Right lung (tissue), 5 donors: Measurements from ENCODE around the gene TBC1D16. TPM values are rescaled to one million over a fixed set of nuclear protein-coding genes. Genes with fewer than 3 reads are reported as not detected.
A peak's percentile ranks its signal among the peaks of the same experiment; 100 is the strongest.

Experiments used
- DNase-seq, 2 donors: peaks; one replicate each; pipeline ENCODE4 v3.0.0-alpha.2; 2013
- polyA plus RNA-seq, 5 donors: library from polyadenylated mRNA; unstranded; fragments of 120-200 nt; gene quantifications; one replicate each; pipeline versions ENCODE4 v1.2.1 to v1.2.3, GENCODE V29; 2013; ENCODE audit warnings: inconsistent platforms in 1 of 5, low replicate concordance in 1 of 5; ENCODE audit not compliant: insufficient read length in 5 of 5, insufficient read depth in 1 of 5

The TBC1D16 gene
- polyA plus RNA-seq, 5 donors = 19.0 to 36.4 (median 25.2) TPM

DNA sequence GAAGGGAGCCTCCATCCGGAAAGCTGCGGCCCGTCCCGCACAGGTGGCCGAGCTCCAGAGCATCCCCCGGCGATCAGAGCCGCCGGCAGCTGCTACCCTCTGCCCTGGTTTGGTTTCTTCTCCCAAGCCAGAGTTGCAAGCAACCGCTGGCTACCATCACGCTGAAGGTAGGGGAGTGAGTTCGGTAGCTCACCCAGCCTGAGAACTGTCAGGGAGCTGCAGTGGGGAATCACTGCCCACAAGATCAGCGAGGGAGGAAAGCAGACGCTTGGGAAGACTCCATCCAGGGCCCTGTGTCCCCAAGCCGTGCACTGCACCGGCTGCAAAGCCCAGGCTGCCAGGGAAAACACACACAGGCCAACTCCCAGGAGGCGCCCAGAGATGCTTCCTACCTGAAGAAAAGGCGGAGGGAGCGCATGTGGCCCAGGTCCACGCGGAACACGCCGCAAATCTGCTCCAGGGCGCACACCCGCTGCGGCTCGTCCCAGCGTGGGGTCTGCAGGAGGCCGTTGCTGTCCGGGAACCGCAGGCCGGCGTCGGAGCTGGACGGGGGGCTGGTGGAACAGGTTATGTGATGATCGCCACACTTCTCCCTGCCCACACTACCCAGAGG lies 83.3 kb downstream of the TBC1D16 start:
- DNase-seq = no peak

DNA sequence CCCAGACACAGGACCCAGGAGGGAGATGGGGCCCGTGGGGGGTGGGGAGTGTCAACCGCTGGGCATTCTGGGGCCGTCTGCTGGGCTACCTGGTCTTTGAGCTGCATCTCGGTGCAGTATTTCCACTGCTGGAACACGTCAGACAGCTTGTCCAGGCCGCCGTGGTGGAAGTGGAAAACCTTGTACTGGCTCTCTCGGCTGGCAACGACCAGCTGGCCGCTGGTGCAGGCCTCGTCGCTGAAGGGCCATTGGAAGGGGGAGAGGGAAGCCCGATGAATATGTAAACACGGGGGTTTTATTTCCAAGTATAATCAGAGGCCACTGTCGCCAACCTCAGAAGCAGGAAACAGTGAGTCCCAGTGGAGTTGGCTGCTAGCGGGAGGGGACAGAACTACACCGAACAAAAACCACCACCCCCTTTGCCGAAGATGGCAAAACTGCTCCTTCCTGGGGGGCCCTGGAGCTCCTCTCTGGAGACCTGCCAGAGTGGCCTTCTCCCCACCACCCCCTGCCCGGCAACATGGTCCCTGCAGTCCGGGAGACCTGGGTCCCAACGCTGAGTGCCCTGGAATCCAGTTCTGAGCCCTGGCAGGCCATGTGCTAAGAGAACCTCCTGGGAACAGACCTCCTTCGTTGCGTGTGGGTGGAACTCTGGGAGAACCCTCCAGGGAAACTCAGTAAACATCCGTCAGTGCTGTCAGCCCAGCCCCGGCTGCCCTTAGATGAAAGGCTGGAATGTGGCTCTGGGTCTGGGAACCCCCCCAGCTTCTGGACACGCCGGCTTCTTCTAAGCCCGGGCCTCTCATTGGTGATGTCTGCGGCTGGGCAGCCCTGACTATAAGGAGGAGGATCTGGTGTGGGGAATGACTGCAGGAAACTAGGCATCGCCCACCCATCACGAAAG lies 84.1 kb downstream of the TBC1D16 start:
- DNase-seq = peak; percentile 72 to 73

DNA sequence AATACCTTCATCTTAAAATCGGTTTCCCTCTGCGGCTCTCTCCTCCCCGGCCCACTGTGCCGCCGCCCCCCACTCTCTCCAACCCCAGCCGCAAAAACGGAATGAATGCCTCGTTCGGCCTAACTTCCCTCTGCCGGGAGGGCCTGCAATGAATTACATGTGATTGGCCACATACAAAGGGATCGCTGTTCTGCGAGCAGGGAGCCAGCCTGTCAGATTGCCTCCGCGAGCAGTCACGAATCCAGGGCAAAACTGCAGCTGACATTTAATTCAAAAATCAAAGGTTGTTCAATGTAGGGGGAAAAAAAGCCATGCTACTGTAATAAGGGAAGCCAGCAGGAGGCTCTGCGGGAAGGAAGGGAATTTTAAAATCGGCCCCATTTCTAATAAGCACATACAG lies 84.9 kb downstream of the TBC1D16 start:
- no peak for DNase-seq

DNA sequence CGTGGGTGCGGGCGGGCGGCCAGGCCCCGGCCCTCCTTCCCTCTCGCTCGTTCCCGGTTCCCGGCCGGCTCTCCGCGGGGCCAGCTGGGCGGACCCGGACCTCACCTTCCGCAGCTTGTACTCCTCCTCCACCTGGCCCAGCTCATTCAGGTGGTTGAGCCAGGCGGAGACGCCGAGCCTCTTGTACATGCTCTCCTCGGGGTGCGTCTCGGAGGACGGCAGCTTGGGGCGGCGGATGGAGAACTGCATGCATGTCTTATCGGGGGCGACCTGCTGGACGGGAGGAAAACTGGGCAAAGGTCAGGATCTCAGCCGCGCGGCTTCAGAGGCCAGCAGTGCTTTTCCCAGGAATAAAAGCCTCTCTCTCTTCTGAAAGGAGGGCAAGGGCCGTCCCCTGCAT lies 85.4 kb downstream of the TBC1D16 start:
- no peak for DNase-seq

DNA sequence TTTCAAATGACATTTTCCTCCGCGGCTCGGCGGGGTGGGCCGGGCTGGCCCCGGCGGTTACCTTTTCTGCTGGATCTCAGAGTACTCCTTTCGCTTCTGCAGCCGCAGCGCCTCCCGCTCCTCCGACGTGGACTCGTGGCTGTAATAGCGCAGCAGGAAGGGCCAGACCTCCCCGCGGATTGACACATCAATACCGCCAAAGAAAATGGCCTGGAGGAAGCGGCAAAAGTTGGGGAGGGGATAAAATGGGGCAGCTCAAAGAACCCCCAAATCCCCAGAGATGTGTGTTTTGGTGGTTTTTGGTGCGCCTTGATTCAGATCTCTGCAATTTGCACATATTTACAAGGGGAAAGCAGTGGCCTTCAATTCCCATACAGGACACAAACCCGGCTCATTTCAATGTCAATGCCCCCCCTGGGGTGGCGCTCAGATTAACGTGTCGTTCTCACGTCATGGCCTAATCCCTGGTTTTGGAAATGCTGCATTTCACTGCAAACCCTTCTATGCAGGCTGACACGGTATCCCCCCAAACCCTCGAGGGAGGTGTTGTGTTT lies 85.9 kb downstream of the TBC1D16 start:
- DNase-seq = no peak

DNA sequence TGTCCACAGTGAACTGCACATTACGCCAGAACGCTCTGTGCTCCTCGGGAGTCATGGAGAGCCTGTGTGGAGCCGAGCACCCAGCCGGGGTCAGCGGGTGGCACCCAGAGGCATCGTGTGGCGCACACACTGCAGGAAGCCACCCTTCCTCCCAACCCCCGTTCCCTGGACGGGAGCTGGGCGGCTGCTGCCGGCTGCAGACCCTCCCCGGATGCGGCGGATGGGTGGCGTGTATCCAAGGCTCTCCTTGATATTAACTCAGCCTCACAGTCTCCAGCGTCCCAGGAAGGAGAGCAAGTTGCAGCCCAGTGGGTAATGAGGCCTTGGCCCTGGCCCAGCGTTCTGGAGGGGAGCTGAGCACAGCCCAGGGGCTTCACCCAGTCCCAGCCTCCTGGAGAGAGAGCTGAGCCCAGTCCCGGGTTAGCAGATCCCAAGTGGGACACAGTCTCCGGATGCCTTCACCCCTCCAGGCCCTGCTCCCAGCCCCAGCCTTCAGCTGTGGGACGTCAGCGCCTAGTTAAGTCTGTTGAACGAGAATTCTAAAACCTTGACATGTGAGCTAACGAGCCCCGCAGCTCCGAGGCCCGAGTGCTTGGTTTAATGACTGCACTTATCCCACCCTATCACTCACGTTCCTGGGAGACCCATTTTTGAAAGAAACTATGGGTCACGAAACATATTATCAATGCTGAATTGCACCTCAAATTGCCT lies 86.6 kb downstream of the TBC1D16 start:
- no peak for DNase-seq

DNA sequence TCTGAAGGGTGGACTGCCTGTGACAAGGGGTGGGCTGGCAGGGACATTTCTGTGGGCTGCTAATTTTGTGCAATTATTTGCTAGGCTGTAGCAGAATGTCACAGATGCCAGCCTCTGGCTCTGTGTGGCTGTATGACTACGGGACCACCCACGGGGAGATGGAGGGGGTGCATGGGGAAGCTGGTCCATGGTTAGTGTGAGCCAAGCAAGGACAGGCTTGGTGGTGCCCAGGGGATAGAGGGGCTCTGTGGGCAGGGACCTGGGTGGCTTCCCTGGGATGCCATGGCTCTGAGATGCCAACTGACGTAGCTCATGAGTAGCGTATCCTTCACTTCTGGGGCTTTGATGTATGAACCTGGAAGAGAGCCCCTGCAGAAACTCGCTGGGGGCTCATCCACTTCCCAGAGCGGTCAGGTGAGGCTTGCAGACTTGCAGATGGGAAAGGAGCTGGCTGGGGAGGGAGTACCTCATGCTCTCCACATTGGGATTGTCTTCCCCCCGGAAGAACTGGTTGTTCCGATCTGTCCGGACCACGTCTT lies 87.2 kb downstream of the TBC1D16 start:
- no peak for DNase-seq

DNA sequence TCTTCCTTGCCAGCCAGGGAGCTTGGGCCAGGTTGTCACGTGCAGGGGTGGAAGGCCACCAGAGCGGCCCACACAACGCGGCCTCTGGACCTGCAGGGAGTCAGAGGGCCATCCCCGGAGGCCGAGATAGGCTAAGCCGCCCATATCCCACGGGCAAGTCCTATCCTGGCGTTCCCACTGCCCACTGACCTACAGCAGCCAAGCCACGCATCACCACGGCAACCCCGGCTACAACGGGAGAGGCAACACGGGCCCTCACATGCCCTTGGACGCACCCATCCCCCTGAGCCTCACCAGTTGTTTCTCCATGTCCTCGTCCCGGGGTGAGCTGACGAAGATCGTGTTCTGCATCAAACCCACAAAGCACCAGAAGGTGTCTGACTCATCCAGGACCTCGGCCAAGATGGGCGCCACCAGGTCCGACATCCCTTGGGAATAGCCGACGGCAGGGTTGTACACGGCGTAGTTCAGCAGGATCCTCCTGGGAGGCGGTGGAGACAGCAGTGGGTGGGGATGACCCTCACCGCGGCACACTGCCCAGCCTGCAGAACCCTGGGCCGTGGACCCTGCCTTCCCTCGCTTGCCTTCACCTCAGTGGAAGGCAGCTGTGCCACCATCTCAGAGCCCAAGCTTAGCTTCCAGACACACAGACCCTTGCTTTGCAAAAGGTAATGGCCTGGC lies 88.2 kb downstream of the TBC1D16 start:
- DNase-seq = no peak

DNA sequence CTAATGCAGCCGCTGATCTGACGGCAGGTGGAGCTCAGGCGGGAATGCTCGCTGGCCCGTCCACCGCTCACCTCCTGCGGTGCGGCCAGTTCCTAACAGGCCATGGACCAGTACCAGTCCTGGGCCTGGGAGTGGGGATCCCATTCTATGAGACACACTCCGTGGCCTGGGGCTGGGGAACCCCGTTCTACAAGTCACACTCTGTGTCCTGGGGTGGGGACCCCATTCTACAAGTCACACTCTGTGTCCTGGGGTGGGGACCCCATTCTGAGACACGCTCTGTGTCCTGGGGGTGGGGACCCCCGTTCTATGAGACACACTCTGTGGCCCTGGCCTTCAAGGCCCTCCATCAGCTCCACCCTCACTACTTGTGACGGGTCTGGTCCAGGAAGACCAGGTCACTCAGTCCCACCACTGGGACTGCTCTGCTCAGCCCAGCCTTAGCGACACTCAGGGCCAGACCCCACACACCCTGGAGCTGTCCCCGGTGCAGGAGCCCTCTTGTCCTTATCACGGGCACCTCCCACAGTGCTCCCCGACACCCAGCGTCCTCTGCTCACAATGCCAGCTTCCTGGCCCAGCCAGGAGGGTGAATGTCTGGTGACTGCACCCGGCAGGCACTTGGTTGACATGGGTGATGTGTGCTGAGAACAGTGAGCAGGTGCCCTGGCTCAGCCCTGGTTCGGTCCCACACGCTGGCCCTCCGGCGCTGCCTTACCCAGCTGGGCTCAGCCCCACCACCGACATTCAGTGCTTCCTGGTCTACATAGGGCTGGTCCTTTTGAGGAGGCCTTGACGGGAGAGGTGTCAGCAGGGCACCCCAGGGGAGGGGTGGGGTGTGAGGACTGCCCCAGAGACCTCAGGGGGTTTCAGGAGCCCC lies 89.1 kb downstream of the TBC1D16 start:
- DNase-seq = no peak

DNA sequence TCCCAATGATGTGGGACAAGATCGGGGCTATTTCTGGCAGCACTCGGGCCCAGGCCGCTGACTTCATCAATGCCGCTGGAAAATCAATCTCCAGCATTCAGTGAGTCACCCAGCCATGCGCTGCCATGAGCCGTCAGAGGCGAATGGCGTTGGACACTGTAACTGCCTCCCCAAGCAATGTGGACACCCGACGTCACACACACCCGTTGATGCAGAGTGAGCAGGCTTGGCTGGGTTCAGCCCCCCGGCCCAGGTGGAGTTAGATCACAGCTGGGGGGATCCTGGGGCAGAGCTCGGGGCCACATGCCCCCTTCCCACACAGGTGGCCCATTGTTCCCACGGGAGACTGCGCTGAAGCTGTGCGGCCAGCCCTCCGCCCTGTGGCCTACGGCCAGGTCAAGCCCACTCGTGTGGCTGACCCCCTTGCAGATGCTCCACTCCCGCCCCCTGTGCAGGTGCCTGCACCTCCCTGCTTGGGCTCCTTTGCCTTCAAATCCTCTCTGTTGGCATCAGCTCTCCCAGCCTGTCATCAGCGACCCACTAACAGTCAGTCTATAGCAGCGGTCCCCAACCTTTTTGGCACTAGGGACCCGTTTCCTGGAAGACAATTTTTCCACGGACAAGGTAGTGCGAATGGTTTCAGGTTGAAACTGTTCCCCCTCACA lies 89.9 kb downstream of the TBC1D16 start:
- DNase-seq = no peak

DNA sequence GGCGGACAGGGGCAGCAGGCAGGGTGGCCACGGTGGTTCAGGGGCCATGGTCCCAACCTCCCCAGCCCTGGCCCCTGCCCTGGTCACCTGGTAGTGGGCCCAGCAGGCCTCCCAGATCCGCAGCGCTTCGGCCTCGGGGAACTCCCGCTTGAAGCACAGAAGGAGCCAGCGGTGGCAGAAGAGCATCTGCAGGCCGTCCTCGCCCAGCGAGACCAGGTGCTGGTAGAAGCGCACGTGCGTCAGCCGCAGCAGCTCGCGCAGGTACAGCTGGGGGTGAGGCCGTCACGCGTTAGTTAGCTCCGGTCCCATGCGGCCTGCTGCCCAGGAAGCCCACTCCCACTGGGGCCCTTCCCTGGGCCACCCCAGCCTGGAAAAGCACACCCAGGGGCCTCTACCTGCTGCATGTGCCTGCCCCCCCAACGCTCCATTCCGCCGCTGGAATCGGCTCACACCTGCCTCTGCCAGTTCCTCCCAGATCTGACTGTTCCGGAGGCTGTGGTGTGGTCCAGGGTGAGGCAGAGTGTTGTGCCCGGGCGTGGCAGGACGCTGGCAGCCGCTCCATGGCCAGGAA lies 90.8 kb downstream of the TBC1D16 start:
- DNase-seq = no peak

DNA sequence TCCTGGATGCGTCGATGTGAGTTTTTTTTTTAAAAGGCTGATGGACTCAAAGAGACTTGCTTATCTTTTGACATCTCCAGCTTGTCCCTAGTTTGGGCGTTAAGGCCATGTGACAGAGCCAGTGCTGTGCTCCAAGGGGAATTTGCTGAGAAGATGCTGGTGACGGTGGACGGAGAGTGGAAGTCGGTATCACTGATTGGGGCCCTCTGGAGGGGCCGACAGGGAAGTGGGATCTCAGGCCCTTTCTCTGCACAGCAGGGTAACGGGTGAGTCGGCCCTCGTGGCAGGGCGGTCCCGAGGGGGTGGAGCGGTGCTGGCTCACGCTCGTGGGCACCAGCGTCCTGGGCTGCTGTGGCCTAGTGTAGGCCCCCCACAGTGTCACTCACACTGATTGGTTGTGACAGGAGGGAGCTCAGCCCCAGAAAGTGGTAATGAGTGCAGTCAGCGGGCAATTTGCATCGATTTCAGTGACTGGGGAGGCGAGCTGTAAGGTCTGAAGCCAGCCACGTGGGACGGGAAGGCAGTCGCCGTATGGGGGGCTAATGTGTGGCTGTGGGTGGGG lies 91.3 kb downstream of the TBC1D16 start:
- no peak for DNase-seq

DNA sequence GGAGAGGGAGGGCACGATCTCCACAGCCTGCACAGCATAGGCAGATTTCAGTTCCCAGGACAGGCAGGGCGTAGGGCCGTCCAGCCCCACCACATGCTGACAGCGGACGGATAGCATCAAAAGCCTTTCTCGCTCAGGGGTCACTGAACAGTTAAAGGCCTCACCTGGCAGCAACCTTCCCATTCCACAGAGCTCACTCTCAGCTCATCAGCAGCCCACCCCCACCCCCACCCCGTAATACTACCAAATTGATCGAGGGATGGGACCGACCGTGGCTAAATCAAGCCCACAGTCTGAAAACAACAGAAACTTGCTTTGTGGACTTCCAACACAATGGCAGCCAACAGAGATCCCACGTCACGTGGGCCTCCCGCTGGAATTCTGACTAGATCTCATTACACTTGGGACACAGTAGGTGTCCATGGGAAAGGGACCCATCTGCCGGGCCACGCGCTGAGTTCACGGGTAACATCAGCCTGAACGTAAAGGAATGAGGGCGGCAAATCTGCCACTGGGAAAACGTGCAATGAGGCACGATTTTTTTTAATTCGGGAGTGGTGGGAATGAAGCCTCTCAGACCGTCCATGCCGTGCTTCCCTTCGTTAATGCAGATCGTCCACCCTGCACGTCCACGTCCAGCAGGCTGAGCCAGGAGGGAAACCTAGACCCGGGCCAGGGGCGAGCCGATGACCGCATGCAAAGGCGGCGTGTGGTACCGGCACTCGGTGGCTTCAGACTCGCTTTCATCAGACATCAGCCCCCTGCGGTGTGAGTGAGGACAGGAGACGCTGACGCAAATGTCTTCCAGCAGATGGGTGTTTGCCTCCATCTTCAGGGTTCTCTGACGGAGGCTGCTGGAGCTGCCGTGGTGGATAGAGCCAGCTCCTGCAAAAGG lies 92.1 kb downstream of the TBC1D16 start:
- no peak for DNase-seq

DNA sequence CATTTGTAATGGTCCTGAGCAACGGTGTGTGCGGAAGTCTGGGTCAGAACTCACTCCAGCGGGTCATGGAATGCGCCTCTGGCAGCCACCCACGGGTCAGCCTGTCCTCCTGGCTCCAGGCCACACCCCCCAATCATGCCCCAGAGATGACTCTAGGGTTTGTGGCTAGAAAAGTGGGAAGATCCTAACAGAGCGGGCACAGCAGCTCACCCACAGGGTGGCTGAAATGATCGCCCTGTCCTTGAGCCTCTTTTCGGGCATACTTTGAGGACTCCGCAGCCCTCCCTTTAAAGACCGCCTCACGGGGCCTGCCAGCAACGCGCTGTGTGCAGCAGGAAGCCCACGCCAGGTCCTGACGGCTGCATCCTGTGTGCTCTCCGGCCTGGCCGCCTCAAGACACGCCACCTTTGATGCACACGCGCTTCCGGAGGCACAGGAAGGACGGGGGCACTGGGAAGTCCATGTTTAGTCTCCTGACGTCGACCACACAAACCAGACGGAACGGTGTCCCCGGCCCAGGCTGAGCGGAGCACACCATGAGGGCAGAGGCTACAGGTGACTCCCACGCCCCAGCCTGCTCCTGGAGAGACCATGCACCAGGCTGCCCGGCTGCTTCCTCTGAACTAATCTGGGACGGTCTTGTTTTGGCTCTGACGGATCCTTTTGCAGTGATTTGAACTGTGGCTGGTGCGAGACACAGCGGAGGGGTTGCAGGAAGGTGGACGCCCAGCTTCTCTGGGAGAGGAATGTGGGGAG lies 92.9 kb downstream of the TBC1D16 start:
- no peak for DNase-seq

DNA sequence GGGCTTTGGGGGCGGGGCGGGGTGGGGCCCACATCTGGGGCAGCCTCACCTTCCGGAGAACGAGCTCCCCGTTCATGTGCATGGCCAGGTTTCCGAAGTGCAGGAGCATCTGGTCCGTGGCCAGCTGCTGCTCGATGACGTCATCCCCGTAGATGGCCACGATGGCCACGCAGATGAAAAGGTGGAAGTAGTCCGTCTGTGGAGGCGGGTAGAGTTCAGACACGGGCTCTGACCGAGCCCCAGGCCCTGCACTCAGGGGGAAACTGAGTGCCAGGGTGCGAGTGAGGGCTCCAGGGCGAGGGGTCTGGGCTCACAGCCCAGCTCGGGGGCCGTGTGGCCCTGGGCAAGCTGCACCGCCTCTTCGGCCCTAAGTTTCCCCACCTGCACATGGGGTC lies 93.7 kb downstream of the TBC1D16 start:
- no peak for DNase-seq

DNA sequence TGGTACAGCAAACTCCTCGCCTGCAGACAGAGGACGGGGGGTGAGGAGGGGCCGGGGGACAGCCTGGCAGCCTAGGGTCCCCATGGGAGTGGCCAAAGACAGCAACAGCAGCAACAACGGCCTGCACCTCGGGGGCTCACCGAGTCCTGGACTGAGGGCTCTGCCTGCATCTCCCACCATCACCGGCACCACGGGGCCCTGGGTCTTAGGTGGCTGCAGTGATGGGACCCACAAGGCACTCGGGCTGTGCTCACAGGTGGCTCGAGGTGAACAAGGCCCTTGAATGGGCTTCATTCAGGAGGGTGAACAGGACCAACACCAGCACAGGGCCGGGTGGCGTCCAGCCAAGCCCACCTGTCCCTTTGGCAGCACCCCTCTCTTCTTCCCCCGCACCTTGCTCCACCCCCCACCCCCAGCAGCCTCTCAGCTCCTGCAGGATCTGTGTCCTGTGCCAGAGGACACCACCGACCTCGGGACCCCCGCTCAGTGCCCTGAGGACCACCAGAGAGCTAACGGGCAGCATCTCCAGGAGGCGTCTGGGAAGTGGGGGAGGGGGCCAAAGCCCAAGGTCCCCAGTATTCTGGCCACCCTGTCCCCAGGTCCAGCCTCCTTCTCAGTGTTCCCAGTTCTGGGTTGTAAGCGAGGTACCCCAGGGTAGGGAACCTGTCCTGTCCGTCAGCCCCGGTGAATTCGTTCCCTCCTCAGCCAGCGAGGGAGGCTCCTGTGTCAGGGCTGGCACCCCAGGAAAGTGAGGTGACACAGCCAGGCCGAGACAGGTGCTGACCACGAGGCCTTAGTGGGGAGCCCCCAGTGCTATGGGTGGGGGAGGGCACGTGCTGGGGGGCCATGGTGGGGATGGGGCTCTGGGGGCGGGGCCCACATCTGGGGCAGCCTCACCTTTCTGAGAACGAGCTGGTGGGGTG lies 94.3 kb downstream of the TBC1D16 start:
- no peak for DNase-seq
